ENCODE measurements around the gene CLSTN1.
"Not testable (repeated sequence)": the region's sequence is repeated elsewhere in the genome, so short reads cannot be mapped to it uniquely, and the experiment has no call there.

The CLSTN1 gene

DNA sequence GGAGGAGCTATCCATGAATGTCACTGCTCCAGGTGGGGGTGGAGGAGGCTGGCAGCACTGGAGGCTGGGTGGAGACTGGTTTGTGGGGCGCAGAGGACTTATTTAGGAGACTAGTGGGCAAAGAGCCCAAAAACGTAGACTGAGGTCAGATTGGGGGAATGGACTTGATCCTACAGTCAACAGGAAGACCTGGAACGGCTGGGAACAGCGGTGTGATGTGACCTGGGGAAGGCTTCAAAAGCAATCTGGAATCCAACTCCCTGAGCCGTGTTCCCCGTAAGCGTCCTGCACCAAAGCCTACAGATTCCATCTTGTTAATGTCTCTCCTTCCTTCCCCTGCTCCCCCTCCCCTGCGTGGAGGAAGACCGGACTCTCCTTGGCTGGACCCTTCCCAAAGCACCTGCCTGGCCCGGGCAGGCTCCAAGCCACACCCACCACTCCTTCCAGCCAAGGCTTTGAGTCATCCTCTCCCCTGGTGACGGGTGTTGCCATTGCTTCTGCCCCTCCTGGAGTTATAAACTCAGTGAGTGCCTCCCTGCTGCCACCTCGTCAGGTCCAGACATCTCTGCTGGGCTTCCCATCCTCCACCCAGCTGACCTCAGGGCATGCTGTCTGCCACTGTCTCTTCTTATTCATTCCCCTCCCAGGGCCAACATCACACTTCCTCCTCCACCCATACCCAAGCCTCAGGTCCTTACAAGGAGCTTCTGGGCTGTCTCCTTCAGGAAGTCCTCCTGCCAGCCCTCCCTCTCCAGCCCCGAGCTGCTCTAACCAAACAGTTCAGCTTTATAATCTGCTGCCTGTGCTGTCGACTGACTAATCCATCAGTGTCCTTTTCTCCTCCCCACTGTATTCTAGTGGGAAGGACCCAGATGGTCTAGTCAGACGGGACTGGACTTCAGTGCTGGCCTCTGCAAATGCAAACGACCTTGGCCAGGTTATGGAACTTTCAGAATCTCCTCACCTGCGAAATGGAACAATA is 1.6 kb upstream of the CLSTN1 start:
- DNase-seq = no peak

DNA sequence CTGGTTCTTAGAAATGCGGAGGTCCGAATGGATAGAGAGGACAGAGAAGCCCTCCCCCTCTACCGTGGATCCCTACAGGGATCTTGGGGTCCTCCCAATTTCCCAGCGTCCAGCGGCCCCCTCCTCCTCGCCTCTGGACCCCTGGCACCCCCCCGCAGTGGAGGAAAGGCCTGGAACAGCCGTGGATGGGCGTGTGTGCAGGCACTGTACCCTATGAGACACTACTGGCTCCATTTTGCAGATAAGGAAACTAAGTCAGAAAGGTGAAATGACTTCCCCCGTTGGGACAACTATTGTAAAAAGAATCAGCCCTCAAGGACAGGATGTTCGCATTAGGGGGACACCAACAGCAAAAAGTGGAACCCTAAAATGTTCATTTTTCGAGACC is 931 bp upstream of the CLSTN1 start:
- DNase-seq = no peak

DNA sequence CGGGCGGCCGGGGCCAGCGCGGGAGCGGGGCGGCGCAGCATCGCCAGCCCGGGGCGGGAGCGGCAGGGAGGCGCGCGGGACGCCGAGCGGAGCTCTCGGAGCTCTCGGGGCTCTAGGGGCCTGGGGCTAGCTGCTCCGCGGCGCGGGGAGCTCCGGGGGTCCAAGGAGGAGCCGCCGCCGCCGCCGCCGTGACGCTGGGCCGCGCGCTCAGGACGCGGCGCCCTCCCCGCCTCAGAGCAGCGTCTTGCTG is 147 bp downstream of the CLSTN1 start:
- no peak for DNase-seq

DNA sequence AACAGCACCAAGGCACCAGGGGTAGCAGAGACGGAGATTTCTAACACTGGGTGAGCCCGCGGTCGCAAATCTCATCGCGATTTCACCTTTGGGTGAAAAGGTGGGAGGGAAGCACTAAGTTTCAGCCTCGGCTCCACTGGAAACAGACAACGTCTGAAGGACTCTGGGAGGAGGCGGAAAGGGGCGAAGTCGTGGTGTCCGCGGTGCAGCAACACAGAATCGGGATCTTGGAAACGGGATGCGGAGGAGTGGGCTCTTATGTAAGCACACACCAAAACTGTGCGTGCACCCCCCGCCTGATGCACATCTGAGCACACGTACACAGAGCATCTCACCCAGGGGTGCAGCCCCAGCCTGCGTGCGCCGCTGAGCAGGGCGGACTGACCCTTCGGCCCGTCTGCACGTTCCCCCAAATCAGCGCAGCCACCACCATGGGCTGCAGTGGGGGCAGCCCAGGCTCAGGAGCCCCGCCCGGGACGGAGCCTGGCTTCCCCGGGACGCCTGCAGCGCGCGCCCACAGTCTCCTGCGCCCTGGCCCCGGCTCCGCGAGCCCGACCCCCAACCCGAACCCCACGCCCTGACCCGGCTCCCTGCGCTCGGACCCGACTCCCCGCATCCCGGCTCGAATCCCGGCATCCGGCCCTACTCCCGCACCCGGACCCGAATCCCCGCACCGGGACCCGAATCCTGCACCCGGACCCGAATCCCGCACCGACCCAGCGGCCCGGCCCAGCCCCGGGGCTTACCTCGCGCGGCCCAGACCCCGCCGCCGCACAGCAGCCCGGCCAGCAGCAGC is 670 bp downstream of the CLSTN1 start:
- DNase-seq = peak in 1 of 2 experiments; percentile 29

DNA sequence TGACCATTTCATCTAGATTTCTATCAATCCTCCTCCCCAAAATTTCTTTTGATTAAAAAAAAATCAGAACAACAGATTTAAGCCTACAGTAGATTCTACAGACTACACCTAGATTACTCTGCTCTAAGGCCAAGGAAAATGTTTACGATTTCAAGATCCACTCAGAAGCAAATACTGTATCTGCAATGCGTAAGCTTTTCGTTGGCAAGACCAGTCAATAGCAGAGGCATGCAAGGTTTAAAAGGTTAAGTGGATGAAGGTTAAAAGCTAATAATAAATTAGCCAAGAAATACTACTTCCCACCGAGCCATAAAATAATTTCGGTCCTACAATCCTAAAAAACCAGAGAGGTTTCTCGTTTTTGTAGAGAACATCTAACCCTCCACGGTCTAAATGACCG is 1.3 kb downstream of the CLSTN1 start:
- no peak for DNase-seq

DNA sequence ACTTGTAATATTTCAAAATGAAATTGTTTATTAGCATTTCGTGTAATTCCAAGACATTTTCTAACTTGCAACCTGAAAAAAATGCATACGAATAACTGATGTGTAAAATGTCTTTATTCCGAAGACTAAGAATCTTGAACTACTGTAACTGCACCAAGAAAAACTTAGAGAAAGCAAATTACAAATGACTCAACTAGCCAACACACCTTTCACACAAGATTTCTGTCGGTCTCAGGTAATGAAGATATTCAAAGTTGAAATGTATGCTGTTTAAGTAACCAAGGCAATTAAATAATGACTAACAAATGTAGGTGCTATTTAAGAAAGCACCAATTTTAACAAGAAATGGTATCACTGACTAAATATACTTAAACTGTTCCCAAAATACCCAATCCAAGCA is 2.1 kb downstream of the CLSTN1 start:
- no peak for DNase-seq

DNA sequence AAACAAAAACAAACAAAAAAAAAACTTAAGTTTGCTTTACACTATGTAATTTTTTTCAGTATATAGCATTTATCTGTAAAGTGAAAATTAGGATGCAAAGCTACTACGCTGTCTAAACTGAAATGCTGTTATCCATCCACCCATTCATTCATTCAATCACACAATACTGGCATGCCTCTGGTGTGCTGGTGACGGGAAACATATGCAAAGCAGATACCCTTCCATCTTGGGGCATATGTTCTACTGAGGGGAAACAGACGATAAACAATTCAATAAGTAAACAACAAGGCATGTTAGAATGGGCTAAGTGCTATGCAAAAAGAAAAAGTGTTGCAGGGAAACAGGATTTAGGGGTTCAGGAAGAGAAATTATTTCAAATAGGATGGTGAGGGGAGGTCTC is 3.2 kb downstream of the CLSTN1 start:
- DNase-seq = peak in 1 of 2 experiments; percentile 28

DNA sequence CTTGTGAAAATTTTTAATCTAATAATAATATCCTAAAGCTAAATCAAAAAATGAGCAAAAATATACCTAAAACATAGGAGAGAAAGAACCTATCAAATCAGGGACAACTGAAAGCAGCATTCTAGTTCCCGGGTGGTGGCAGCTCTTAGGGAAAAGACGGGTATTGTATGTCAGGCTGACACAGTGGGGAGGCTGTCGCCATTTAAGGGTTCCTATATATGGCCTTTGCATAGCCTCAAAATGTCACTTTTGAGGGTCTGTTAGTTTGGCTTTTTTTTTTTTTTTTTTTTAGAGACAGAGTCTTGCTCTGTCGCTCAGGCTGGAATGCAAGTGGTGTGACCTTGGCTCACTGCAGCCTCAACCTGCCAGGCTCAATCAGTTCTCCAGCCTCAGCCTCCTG is 6.0 kb downstream of the CLSTN1 start:
- no peak for DNase-seq

DNA sequence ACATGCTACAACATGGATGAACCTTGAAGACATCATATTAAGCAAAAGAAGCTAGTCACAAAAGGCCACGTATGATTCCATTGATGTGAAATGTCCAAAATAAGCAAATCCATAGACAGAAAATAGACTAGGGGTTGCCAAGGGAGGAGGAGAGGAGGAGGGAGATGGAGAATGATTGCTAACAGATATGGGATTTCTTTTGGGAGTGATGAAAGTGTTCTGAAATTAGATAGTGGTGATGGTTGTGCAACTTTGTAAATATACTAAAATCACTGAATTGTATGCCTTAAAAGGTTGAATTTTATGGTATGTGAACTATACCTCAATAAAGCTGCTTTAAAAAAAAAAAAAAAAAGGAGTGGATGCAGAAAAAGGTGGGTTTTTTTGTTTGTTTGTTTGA is 7.6 kb downstream of the CLSTN1 start:
- no peak for DNase-seq

DNA sequence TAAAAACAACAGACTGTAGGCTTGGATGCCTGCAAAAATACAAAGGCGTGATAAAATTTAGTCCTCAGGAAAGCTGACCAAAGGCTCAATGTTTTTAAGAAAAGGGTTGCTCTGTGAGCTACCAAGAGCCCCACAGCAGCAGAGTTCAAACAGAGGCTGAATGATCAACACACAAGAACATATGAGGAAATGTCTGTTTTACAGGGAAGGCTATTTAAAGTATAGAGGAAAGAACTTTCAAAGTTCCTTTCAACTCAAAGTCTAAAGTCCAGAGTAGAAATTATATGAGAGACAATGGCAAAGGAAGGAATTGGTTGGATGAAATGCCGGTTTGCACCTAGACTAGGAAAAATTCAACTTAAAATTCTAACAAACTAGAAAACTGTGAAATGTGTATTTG is 8.6 kb downstream of the CLSTN1 start:
- DNase-seq = no peak

DNA sequence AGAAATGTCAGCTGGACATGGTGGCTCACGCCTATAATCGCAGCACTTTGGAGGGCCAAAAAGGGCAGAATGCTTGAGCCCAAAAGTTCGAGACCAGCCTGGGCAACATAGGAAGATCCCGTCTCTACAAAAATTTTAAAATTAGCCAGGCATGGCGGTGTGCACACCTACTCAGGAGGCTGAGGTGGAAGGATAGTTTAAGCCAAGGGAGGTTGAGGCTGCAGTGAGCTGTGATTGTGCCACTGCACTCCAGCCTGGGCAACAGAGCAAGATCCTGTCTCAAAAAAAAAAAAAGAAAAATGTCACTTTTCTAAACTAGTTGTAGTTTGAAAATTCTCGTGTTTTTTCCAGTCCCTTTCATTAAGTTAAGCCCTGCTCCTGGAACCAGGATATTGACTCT is 9.1 kb downstream of the CLSTN1 start:
- DNase-seq = no peak

DNA sequence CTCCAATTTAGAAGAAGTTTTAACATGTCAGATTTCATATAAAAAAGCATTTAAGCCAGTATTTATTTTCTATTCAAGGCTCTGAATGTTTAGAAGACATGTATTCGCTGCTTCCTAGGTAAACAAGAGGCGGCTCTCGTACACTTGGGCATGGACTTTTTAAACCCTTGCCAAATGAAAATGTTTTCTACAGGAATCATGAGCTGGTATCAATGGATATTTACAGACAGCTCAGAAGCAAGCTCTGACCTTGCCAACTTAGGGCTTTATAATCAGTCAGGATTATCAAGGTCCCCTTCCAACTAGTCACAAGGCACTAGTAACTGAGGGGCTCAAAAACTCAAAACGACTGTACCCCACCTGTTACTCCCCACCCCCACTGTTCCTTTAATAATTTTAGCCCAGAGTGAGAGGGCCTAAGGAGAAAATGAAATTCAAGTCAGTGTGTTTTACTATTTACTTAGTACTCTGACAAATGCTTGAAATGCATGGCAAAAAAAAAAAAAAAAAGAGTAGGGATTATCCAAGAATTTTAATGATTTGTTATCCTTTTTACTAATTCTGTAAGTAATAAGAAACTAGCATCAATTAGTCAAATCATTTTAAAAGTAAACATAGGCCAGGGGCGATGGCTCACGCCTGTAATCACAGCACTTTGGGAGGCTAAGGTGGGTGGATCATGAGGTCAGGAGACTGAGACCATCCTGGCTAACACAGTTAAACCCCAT is 12.4 kb downstream of the CLSTN1 start:
- no peak for DNase-seq

DNA sequence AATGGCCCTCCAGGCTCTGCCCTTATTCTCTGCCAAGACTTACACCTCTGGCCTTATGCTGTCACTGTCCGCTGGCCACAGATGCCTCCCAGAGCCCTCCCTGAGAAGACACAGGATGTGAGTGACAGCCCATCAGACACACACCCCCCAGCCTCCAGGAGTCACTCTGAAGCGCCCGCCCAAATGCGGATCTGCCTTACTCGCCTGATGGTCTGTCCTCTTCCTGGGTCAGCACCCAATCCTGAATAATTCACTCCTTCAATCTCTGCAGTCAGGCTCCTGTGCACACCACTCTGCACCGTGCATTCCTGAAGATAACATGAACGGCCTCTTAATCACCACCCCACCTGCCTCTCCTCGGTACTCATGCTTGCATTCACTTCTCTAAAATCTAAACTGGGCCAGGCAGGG is 14.7 kb downstream of the CLSTN1 start:
- no peak for DNase-seq

DNA sequence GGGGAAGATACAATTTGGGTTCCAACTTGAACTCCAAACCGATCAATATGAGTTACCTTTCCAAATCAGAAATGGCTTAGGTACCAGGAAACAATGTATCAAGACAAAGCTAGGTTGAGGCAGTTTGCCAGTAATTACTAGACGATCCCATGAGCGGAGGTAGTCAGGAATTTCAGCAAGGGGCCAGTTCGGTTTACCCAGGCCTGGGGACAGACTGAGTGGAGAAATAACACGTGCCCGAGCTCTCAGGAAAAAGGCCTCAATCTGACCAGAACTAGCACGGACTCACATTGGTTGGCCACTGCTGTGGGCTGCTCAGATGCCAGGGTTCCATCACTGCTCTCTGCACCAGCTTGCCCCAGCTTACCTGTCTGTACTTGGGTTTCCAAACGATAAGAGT is 15.3 kb downstream of the CLSTN1 start:
- DNase-seq = no peak

DNA sequence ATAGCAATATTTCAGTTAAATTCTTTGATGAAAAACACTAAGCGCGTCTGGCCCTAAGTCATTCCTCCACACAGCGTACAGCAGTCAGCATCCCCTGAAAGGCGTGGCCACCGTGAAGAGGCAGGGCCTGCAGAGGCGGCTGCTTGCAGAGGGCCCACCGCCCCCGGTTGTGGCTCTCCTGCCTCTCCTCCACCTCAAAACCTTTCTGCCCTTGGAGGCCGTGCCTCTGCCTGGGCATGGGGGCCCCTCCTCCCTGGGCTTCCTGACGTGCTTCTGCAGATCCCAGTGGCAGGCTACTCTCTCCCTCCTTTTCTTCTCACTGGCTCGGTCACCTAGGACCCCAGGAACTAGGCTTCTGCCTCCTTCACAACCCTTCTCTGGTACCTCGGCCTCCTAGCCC is 16.2 kb downstream of the CLSTN1 start:
- no peak for DNase-seq

DNA sequence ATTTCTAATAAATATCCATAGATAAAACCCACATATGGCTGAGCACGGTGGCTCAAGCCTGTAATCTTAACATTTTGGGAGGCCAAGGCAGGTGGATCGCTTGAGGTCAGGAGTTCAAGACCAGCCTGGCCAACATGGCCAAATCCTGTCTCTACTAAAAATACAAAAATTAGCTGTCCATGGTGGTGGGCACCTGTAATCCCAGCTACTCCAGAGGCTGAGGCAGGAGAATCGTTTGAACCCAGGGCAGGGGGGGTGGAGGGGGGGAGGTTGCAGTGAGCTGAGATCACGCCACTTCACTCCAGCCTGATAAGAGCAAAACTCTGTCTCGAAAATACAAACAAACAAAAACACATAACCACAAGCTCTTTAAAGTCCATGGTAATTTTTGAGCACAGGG is 17.8 kb downstream of the CLSTN1 start:
- DNase-seq = not testable (repeated sequence)

DNA sequence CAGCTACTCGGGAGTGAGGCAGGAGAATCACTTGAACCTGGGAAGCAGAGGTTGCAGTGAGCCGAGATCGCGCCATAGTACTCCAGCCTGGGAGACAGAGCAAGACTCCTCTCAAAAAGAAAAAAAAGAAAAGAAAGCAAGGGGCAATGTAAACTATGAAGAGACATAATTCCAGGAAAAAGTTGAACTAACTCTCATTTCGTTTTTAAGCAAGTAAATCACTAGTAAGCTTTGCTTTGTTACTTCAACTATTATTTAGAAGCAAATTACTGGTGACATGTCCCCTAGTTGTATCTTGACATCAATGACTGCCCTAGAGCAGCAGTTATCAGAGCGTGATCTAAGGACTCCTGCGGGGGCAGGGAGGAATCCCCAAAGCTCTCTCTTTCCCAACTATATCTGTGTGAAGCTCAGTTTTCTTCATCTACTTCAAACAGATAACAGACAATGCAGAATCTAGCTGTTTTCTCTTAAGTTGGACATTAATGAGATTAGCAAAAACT is 18.7 kb downstream of the CLSTN1 start:
- no peak for DNase-seq

DNA sequence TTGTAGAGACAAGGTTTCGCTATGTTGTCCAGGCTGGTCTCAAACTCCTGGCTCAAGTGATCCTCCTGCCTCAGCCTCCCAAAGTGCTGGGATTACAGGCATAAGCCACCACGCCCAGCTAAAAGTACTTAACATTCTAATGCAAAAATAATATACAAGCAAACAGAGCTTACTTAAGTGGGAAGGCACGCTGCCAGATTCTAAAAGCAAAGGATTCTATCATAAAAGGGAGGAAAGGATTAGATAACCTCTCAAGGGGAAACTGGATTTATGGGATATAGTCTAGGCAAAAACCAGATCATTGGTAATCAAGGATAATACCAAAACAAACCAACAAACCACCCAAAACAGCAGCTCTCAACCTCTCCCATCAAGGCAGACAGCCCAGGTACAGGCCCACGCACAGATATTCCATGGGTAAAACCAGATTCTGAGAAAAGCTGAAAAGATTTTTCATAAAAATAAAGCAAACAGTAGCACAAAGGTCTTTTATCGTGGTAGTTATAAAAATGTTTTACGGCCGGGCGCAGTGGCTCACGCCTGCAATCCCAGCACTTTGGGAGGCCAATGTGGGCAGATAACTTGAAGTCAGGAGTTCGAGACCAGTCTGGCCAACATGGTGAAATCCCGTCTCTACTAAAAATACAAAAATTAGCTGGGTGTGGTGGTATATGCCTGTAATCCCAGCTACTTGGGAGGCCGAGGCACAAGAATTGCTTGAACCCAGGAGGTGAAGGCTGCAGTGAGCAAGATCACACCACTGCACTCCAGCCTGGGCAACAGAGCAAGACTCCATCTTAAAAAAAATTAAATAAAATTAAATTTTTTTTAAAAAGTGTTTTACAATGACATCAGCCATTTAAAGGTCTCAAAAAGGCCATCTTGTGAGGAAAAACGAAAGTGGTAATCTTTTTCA is 20.5 kb downstream of the CLSTN1 start:
- DNase-seq = not testable (repeated sequence)

DNA sequence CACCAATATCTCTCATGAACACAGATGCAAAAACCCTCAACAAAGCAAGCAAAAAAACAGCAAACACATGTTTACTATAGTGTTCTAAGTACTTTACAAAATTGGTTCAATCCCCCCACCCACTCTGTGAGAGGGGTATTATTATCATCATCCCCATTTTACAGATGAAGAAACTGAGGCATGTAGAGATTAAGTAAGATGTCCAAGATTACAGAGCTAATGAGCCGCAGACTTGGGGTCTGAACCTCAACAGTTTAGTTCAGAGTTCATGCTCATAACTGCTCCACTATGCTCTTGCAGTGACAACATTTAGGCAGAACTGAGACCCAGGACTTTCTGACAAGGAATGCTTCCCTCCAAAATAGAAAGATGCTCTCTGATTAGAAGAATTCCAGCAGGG is 21.9 kb downstream of the CLSTN1 start:
- no peak for DNase-seq

DNA sequence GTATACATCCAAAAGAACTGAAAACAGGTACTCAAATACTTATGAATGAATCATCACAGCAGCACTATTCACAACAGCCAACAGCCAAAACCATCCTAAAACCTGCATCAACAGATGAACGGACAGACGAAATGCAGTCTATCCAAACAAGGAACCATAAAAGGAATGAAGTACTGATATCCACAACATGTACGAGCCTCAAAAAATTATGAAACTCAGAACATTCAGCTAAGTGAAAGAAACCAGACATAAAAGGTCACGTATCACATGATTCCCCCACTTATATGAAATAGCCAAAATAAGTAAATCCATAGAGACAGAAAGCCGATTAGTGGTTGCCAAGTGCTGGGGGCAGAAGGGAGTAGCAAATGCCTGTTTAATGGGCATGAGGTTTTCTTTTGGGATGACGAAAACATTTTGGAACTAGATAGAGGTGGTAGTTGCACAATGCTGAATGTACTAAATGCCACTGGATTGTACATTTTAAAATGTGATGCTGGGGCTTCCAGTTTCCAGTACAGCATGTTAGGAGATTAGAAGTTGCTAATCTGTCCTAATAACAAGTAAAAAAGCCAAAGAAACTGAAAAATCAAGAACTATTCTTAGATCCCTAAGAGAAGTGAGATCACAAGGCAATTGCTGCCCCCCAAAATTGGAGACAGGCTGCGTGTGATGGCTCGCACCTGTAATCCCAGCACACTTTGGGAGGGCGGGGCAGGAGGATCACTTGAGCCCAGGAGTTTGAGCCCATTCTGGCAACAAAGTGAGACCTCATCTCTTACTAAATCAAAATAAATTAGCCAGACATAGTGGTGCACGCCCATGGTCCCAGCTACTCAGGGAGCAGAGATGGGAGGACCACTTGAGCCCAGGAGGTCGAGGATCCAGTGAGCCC is 25.3 kb downstream of the CLSTN1 start:
- no peak for DNase-seq

DNA sequence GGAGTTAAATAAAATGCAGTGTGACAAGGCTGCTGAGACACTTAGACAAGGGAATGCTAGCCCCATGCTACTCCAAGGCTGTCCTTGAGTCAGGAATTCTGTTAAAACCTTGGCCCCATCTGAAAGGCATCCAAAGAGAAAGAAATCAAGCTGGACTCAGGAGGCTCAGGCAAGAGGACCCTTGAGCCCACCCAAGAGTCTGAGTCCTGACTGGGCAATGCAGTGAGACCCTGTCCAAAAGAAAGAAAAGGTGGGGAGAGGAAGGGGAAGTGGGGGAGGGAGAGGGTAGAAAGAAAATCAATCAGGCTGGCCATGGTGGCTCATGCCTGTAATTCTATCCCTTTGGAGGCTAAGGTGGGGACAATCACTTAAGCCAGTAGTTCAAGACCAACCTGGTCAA is 26.7 kb downstream of the CLSTN1 start:
- DNase-seq = no peak

Data from NCI-H526 (cell line).